ENCODE data around the gene MAP2K5.

GRCh38 chr15:67762610-67763368 is 220.3 kb downstream of the MAP2K5 start:
- TF ChIP-seq CTCF (IDR thresholded peaks at IDR 0.05) (no peak), POLR2A (IDR thresholded peaks at IDR 0.05) (no peak)
